HG03135 (cell line): ENCODE results near the gene ZNF716.
"Not testable (repeated sequence)": the region's sequence is repeated elsewhere in the genome, so short reads cannot be mapped to it uniquely, and the experiment has no call there.

Experiments
- ATAC-seq: cut with Tn5 transposase; IDR thresholded peaks from one replicate; pipeline ENCODE4 v1.9.1; 2021; ENCODE audit warnings: mild to moderate bottlenecking, moderate library complexity; ENCODE audit not compliant: unreplicated experiment

The ZNF716 gene

DNA sequence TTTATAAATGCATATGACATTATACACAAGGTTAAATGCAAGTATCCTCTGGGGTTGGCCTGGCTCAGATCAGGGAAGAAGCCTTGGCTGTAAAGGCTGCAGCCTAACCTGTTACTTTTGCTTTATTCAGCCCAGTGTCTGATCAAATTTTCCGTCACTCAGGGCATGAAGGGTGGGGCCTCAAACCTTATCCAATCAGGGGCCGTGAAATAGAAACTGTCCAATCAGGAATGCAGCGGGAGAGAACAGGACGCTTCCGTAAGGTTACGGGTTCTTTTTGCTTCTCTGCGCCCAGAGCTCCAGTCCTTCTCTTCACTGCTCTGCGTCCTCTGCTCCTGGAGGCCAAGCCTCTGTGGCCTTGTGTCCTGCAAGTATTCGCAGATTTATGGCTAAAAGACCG, at the start of gene ZNF716:
Gene ZNF716 (plus strand): TSS at position 274 of the 400 bp plus-strand sequence. CDS start 112 bp downstream, at position 386.
- no peak for ATAC-seq

GRCh38 chr7:57400531-57401155, 49.3 kb upstream of the ZNF716 start:
- ATAC-seq = no peak

GRCh38 chr7:57403051-57403450, 46.9 kb upstream of the ZNF716 start:
- not testable (repeated sequence) for ATAC-seq

DNA sequence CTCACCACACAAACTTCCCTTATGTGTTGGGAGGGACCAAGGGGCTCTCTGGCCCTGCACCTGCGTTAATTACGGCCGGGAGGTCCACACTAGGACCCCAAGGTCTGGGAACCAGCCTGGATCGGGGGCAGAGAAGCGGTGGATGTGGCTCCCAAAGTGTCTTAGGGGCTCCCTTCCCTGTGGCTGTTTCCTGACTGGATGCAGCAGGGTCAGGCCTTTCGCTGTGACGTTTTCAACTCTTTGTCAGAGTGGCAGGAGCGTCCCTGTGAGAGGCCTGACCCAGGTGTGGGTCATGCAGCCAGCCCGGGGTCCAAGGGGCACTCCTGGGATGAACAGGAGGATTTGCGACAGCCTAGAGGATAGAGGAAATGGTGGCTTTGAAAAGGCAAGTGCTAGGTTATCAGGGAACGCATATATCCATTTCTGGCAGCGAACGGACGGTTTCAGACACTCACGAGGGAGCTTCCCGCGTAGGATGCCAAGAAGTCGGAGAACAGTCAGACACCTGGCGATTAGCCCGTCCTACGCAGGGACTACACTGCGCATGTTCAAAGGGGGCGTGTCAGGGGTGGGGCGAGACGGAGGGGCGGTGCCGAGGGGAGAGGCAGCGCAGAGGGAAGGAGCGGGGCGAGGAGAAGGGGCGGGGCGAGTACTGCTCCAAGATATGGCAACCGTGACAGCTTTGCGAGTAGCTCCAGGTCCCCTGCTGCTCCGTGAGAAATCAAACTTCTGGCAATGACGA, 46.2 kb upstream of the ZNF716 start:
- no peak for ATAC-seq

DNA sequence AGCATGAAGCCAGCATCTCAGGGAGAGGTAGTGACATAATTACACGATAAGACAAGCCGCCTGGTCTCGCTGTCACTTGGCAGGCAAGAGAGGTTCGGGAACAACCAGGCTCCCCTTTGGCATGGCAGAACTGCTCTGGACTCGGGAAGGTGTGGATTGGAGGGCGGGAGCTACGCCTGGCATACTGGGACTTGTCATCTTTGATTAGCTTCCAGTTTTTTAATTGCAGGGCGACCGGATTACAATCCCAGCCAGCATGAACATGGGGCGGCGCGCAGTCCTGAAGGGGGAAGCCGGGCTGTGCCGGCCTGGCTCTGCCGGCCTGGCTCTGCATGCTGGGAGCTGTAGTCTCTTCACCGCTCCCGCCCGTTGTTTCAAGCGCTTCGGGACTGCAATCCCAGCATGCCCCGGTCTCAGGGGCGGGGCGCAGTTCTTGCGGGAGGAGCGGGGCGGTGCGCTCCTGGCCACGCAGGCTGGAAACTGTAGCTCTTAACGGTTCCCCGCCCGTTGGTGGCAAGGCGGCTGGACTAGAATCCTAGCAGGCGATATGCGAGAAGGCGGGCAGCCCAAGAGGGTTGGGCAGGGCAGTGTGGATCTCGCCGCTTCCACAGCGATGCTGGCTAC, 45.5 kb upstream of the ZNF716 start:
- ATAC-seq = no peak

- ATAC-seq = no peak
Observed at GRCh38 chr7:57404967-57405421, 45.0 kb upstream of the ZNF716 start.

DNA sequence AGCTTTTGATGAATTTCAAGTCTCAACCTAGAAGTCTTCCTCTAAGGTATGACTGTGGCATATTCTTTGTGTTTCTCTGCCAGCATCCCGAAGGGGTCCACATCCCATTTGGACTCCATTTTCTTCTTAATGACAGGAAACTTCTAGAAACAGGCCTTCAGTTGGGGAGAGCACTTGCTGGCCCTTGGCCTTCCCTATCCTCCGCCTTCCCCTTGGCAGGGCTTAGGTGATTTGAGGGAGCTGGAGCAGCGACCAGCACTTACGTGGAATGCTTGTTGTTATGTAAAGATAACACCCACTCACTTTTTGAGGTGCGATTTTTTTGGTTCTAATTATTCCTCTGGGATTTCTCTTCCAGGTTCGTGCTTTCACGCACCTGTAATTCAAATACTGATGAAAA, 42.9 kb upstream of the ZNF716 start:
- no peak for ATAC-seq

- ATAC-seq = no peak
Observed at GRCh38 chr7:57412168-57412567, 37.8 kb upstream of the ZNF716 start.

- ATAC-seq = no peak
Observed at GRCh38 chr7:57412618-57413017, 37.4 kb upstream of the ZNF716 start.

- ATAC-seq = no peak
Observed at GRCh38 chr7:57413529-57414398, 36.2 kb upstream of the ZNF716 start.

DNA sequence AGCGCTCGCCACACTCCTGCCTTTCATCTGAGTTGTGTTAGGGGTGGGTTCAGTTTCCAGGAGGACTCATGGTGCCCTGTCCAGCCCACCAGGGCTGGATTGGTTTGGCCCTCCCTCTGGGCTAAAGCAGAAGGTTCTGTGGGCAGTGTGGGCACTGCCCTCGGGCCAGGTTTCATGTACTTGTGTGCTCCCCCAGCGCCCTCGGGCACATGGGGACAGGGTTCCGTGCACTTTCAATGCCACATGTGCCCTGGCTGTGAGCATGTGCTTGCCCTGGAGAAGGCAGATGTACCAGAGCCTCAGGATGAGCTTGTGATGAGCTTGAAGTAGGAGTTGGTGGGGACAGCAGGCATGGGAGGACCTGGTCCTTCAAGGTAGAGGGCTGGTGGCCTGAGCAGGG, 35.6 kb upstream of the ZNF716 start:
- no peak for ATAC-seq

- ATAC-seq = no peak
Observed at GRCh38 chr7:57414852-57415251, 35.1 kb upstream of the ZNF716 start.

GRCh38 chr7:57415326-57415725, 34.7 kb upstream of the ZNF716 start:
- ATAC-seq = no peak

- no peak for ATAC-seq
Observed at GRCh38 chr7:57415730-57416129, 34.2 kb upstream of the ZNF716 start.

DNA sequence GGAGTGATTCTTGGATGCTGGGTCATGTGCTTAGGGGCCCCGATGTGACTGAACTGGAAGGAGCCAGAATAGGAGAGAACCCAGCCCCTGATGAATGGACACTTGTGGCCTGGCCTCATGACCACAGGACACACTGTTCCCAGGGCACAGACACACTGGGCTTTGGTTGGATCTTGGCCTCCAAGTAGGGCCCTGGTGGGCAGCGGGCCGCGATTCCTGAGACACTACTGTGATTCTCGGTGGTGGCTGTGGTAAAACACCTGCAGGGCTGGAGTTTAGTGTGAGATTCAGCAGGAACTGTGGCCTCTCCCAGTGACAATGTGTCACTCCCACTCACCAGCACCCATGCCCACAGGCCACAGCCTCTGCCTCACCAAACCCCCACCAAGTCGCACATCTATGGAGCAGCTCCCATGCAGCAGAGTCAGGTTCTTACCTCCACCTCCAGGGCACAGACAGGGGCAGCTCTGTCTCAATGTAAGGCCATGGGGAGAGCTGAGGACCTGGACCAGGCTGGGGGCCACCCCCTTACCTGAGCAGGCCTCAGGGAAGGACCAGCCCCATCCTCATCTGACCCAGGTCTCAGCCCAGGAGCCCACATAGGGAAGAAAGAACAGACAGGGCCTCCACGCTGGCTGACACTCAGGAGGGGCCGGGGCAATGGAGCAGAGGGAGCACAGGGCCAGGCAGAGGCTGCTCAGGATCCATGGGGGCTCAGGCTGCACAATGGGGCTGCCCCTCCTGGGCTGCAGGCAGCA, 33.2 kb upstream of the ZNF716 start:
- no peak for ATAC-seq

DNA sequence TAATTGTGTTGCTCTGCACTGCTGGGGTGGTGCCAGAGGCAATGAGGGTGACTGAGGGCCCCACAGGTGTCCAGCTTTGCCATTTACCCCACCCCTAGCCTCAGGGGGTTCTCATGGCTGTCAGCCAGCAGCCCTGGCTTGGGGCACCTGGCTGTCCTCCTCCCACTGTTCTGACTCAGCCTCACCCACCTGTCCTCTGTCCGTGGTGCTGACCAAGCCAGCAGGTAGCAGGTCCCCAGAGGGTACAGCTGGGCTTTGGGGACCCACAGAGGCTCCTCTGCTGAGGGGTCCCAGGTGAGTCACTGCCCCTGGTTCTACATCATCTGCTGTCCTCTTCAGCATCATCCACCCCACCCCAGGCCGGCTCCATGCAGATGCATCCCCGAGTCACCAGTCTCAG, 32.2 kb upstream of the ZNF716 start:
- ATAC-seq = no peak

DNA sequence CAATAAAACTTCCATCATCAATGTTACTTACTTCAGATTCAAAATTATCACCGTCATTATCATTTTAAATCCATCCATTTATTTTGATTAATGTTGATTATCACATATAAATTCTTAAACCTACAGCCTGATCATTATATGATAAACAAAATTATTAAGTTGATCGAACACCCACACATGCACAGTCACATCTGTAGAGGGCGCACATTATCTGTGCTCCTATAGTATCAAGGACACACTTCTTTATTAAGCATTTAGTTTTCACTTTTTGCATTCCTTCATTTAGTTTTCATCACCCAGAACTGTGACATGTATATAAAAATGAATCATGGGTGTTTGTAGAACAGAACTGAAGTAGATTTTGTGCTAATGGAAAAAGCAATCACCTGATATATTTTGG, 26.2 kb upstream of the ZNF716 start:
- ATAC-seq = no peak

DNA sequence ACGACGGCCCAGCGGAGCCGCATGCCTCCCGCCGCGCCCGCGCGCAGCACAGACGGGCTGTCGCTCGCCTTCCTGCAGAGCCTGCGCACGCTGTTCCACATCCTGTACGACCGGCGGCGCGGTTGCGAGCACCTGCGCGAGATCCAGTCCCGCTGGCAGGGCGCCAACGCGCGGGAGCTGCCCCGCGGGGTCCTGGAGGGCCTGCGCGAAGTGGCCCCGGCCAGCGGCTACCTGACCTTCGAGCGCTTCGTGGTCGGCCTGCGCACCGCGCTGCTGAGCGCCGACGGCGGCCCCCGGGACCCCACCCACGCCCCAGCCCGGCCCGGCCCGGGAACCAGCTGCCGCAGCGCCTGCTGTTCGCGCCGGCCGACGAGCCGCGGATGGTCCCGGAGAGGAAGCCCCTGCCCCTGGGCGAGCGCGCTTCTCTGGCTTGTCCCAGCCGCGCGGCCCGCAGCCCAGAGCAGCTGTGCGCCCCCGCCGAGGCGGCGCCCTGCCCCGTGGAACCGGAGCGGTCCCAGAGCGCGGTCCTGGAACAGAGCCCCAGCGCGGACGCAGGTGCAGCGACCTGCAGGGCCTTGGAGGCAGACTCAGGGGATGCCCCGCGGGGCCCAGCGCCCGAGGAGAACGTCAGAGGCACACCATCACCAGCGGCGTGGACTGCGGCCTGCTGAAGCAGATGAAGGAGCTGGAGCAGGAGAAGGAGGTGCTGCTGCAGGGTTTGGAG, 25.3 kb upstream of the ZNF716 start:
- no peak for ATAC-seq

DNA sequence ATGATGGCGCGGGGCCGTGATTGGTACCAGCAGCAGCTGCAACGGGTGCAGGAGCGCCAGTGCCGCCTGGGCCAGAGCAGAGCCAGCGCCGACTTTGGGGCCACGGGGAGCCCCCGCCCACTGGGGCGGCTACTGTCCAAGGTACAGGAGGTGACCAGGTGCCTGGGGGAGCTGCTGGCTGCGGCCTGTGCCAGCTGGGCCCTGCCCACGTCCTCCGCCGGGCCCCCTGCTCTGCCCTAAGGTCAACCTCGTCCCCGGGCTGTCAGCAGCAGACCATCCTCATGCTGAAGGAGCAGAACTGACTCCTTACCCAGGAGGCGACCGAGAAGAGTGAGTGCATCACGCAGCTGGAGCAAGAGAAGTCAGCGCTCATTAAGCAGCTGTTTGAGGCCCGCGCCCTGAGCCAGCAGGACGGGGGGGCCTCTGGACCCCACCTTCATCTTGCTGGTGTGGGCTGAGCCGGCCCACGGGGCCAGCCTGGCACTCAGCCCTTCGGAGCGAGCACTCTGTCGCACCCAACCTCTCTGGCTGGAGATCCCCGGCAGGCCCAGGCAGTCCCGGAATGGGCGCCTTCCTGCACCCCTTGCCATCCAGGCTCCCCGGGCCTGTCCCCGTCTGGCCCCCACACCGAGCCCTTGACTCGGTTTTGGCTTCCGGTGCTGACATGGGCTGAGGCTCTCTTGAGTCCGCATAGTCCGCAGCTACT, 24.6 kb upstream of the ZNF716 start:
- no peak for ATAC-seq
